Keratinocyte (primary cell): ENCODE results near the gene LAD1.

Experiments
- EZH2 ChIP-seq: IDR thresholded peaks from one replicate; pipeline ENCODE4 v1.6.1; 2012; ENCODE audit warnings: inconsistent platforms, mild to moderate bottlenecking, low read length, moderate library complexity
- TF ChIP-seq, protein P1 (sequence below), 3 experiments: IDR thresholded peaks in 1 of 3; conservative IDR thresholded peaks in 1 of 3; optimal IDR thresholded peaks in 1 of 3; 2 replicates in 2 of 3; 3 replicates in 1 of 3; pipeline versions ENCODE3 to v1.5.1; 2011; ENCODE audit warnings: low read length in 3 of 3, mild to moderate bottlenecking in 3 of 3, moderate library complexity in 2 of 3, control low read depth in 1 of 3, inconsistent platforms in 1 of 3; ENCODE audit not compliant: insufficient read depth in 2 of 3; ENCODE audit errors: extremely low read depth in 1 of 3

DNA sequence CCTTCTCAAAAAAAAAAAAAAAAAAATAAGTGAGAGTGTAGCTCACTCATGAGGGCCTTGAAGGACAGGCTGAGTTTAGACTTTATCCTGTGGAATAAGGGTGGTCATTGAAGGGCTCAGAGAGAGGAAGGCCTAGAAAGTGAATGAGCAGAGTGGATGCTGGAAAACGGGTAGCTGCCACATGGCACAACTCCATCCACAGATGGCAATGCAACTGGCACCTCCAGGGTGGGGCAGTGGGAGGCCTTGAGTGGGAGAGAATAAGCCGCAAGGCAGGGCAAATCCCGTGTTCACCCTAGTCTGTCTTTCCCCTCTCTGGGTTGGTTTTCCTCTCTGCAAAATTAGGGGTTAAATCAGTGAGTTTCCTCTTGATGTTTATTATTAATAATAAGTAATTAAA lies 19.3 kb upstream of the LAD1 start:
- TF ChIP-seq, protein P1, sequence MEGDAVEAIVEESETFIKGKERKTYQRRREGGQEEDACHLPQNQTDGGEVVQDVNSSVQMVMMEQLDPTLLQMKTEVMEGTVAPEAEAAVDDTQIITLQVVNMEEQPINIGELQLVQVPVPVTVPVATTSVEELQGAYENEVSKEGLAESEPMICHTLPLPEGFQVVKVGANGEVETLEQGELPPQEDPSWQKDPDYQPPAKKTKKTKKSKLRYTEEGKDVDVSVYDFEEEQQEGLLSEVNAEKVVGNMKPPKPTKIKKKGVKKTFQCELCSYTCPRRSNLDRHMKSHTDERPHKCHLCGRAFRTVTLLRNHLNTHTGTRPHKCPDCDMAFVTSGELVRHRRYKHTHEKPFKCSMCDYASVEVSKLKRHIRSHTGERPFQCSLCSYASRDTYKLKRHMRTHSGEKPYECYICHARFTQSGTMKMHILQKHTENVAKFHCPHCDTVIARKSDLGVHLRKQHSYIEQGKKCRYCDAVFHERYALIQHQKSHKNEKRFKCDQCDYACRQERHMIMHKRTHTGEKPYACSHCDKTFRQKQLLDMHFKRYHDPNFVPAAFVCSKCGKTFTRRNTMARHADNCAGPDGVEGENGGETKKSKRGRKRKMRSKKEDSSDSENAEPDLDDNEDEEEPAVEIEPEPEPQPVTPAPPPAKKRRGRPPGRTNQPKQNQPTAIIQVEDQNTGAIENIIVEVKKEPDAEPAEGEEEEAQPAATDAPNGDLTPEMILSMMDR (optimal IDR thresholded peaks at IDR 0.05 in 1 of 3, IDR thresholded peaks at IDR 0.05 in 1 of 3, conservative IDR thresholded peaks at IDR 0.05 in 1 of 3; ENCODE audit: extremely low read depth in 1 of 3, insufficient read depth in 2 of 3, low read length in 3 of 3) = no peak
- no peak for TF ChIP-seq EZH2
